Endothelial cell of umbilical vein (primary cell): ENCODE measurements around the gene TLE4. TPM values are rescaled to one million over a fixed set of nuclear protein-coding genes. Genes with fewer than 3 reads are reported as not detected.
A peak's percentile ranks its signal among the peaks of the same experiment; 100 is the strongest.

Experiments used
- BruUV-seq: library from RNA; stranded (reverse); fragments of 400-500 nt; replicated peaks from 2 replicates; lab custom pipeline; 2021; lab: Mats Ljungman, UMichigan
- CTCF ChIA-PET: fragments of 300-600, 350-600 bp; sonication (Branson Sonifier 250); formaldehyde crosslinking; loops from one replicate; lab custom pipeline; 2021; ENCODE audit warnings: antibody characterized with exemption, inconsistent platforms; lab: Charles Lee
- POLR2A ChIA-PET: fragments of 300-600, 350-600 bp; sonication (Branson Sonifier 250); formaldehyde crosslinking; loops from one replicate; lab custom pipeline; 2021; ENCODE audit warnings: antibody characterized with exemption, inconsistent platforms; lab: Charles Lee
- DNase-seq: peaks from one replicate; pipeline ENCODE4 v3.0.0-alpha.2; 2011; ENCODE audit warnings: low read depth, low spot score
- FAIRE-seq: peaks from 2 replicates; lab custom pipeline; 2011; peaks lifted over from hg19 to GRCh38; lab: Jason Lieb, UNC
- H2AFZ ChIP-seq: 2 replicates; pipeline ENCODE4 v1.6.0; 2012; ENCODE audit warnings: low read depth, low read length, control low read depth, inconsistent platforms
- H3K27ac ChIP-seq: 2 replicates; pipeline ENCODE4 v1.5.1; 2011; ENCODE audit warnings: low read depth, mild to moderate bottlenecking, control low read depth, low read length, moderate library complexity; ENCODE audit not compliant: insufficient read depth
- H3K27me3 ChIP-seq, 2 experiments: 2 replicates each; pipeline versions ENCODE4 v1.6.0 to v1.6.1; 2011; ENCODE audit warnings: low read length in 2 of 2, mixed read lengths in 1 of 2; ENCODE audit not compliant: control insufficient read depth in 2 of 2, insufficient read depth in 2 of 2
- H3K36me3 ChIP-seq, 2 experiments: 2 replicates in 1 of 2; 3 replicates in 1 of 2; pipeline ENCODE4 v1.5.1; 2011; ENCODE audit warnings: low read length in 2 of 2, mild to moderate bottlenecking in 1 of 2, moderate library complexity in 1 of 2; ENCODE audit not compliant: control insufficient read depth in 2 of 2, insufficient read depth in 2 of 2; ENCODE audit errors: extremely low read depth in 1 of 2
- H3K4me1 ChIP-seq: 3 replicates; pipeline ENCODE4 v1.5.1; 2011; ENCODE audit warnings: mild to moderate bottlenecking, low read length; ENCODE audit not compliant: control insufficient read depth, insufficient read depth; ENCODE audit errors: extremely low read depth
- H3K4me2 ChIP-seq: 2 replicates; pipeline ENCODE4 v1.6.1; 2011; ENCODE audit warnings: low read length, control low read depth, mixed read lengths; ENCODE audit not compliant: insufficient read depth
- H3K4me3 ChIP-seq, 3 experiments: fragments of 200-600 bp in 1 of 3; sonication (generic), shearing (Covaris generic) in 1 of 3; replicated peaks in 1 of 3; 2 replicates each; pipeline ENCODE4 v1.5.1; 2011 to 2016; ENCODE audit warnings: control low read depth in 3 of 3, low read length in 3 of 3, mild to moderate bottlenecking in 2 of 3, inconsistent platforms in 1 of 3, low read depth in 1 of 3, moderate library complexity in 1 of 3; ENCODE audit not compliant: insufficient read depth in 1 of 3
- H3K79me2 ChIP-seq: 2 replicates; pipeline ENCODE4 v1.6.0; 2012; ENCODE audit warnings: low read length, inconsistent platforms; ENCODE audit not compliant: control insufficient read depth, insufficient read depth
- H3K9ac ChIP-seq: replicated peaks from 2 replicates; pipeline ENCODE3; 2011; ENCODE audit warnings: low read length, control low read depth; ENCODE audit not compliant: insufficient read depth; ENCODE audit errors: extremely low read depth
- H3K9me1 ChIP-seq: replicated peaks from 3 replicates; pipeline ENCODE4 v1.6.0; 2011; ENCODE audit warnings: mild to moderate bottlenecking, low read length; ENCODE audit not compliant: control insufficient read depth, insufficient read depth; ENCODE audit errors: extremely low read depth
- H3K9me3 ChIP-seq: replicated peaks from 2 replicates; pipeline ENCODE4 v1.5.1; 2012; ENCODE audit warnings: low read length, inconsistent platforms; ENCODE audit not compliant: control insufficient read depth, insufficient read depth
- H4K20me1 ChIP-seq: replicated peaks from 2 replicates; pipeline ENCODE3; 2011; ENCODE audit warnings: mild to moderate bottlenecking, low read length; ENCODE audit not compliant: control insufficient read depth, insufficient read depth; ENCODE audit errors: extremely low read depth
- CTCF ChIP-seq, 2 donors: IDR thresholded peaks; 1 replicate in 1 of 2; 2 replicates in 1 of 2; pipeline ENCODE4 v1.5.1; 2011; ENCODE audit warnings: low read length in 2 of 2, mild to moderate bottlenecking in 2 of 2, moderate library complexity in 2 of 2, control low read depth in 1 of 2, inconsistent platforms in 1 of 2, low read depth in 1 of 2; ENCODE audit not compliant: insufficient read depth in 1 of 2; ENCODE audit errors: extremely low read depth in 1 of 2
- FOS ChIP-seq: IDR thresholded peaks from 2 replicates; pipeline ENCODE4 v1.6.1; 2011; ENCODE audit warnings: mild to moderate bottlenecking, low read length, moderate library complexity, borderline replicate concordance; ENCODE audit not compliant: insufficient read depth
- GATA2 ChIP-seq: IDR thresholded peaks from 2 replicates; pipeline ENCODE4 v1.7.0; 2011; ENCODE audit warnings: low read depth, mild to moderate bottlenecking, moderate library complexity, mixed read lengths, low read length; ENCODE audit not compliant: insufficient read length, insufficient read depth
- JUN ChIP-seq: IDR thresholded peaks from 2 replicates; pipeline ENCODE4 v1.6.1; 2011; ENCODE audit warnings: borderline replicate concordance, low read depth; ENCODE audit not compliant: insufficient read length, insufficient read depth
- MAX ChIP-seq: IDR thresholded peaks from 2 replicates; pipeline ENCODE4 v1.6.1; 2011; ENCODE audit not compliant: insufficient read depth, insufficient read length
- MYC ChIP-seq: IDR thresholded peaks from one replicate; pipeline ENCODE4 v1.6.1; 2011; ENCODE audit warnings: mild to moderate bottlenecking, low read depth, low read length
- POLR2A ChIP-seq: IDR thresholded peaks from 2 replicates; pipeline ENCODE4 v1.6.1; 2012; ENCODE audit warnings: low read depth, mild to moderate bottlenecking, control low read depth, low read length
- dilution Hi-C: fragments of 300-500 bp; cut with MboI; formaldehyde crosslinking; loops from one replicate; pipeline ENCODE4 v1.15.0; 2019; ENCODE audit warnings: low sequenced_read_pairs; ENCODE audit not compliant: extremely low pct_ligation_motif_present
- intact Hi-C: fragments of 100-400 bp; cut with micrococcal nuclease; formaldehyde crosslinking; loops from one replicate; pipeline ENCODE4 v1.10.0; 2022
- polyA plus RNA-seq, 4 experiments: library from polyadenylated mRNA; depleted of rRNA in 3 of 4; stranded (reverse) in 3 of 4; unstranded in 1 of 4; fragments of >200 nt; gene quantifications; 2 replicates each; pipeline versions ENCODE4 v1.2.1 to v1.2.3, GENCODE V29; 2011 to 2012; ENCODE audit warnings: missing spikeins in 1 of 4
- total RNA-seq: library from RNA; stranded (reverse); gene quantifications from 2 replicates; pipeline ENCODE4 v1.2.3, GENCODE V29; 2021

The TLE4 gene
- total and polyA plus RNA-seq, 2 donors (not counting 3 experiments of a cell fraction or from before 2014, with no cell fraction given): 31.4 to 32.3 TPM

- POLR2A ChIA-PET: no interaction called here
- Histone ChIP-seq H3K4me3 (no peak overlapping the region), H3K9me3 (no peaks in the 10 kb centered on the region), H3K27me3 (no peaks in the 10 kb centered on the region), H3K9me1 (no peaks in the 10 kb centered on the region), H4K20me1 (no peaks in the 10 kb centered on the region), H3K79me2 (no peaks in the 10 kb centered on the region), H2AFZ (no peak overlapping the region), H3K4me1 (peaks cover 11% of the 10 kb centered on the region), H3K4me2 (no peak overlapping the region), H3K36me3 (peaks cover 0 to 2% of the 10 kb centered on the region in 2 experiments), H3K27ac (no peak overlapping the region), H3K9ac (no peak overlapping the region)
- DNase-seq: peak; percentile 28
- FAIRE-seq: no peak
- no TSS peak for BruUV-seq
- dilution Hi-C loops (no loop called here), intact Hi-C loops (loop anchor here (10.0 kb wide), 1 partner anchor 144 kb away; no protein-coding TSS in a partner anchor)
- TF ChIP-seq MYC (no peak), FOS (no peak), JUN (no peak), CTCF (IDR thresholded peaks at IDR 0.05; ENCODE audit: extremely low read depth in 1 of 2, insufficient read depth in 1 of 2, low read depth in 1 of 2, low read length in 2 of 2) (no peak), POLR2A (no peak), GATA2 (no peak), MAX (no peak)
- CTCF ChIA-PET: interaction anchor here (2.4 kb wide), 1 partner anchor 14 kb away, joined by 5 read pairs; no protein-coding TSS in a partner anchor
Observed at GRCh38 chr9:79661279-79661678, 89.5 kb downstream of the TLE4 start.
